ENCODE data around the gene MPPED1. TPM values are rescaled to one million over a fixed set of nuclear protein-coding genes. Genes with fewer than 3 reads are reported as not detected.

MPPED1 gene
- total RNA-seq, 2 donors from 2014 or later, result not detected

DNA sequence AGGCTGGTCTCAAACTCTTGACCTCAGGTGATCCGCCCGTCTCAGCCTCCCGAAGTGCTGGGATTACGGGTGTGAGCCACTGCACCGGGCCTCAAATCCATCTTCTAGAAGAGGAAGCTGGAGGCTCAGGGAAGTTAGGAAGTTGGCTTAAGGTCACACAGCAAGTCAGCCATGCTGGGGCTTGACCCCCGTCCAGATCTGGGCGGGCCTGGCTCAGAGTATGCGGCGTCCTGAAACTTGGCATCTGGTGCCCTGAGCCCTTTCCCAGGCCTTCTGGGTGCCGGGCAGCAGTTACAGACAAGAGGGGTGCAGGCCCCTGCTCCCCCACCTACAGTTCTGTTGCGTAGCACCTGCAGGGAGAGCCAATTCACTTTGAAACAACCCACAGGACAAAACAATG lies 11.2 kb downstream of the MPPED1 start:
- Mint-ChIP-seq H3K4me3 (no peak overlapping the region), H3K27me3 (peaks cover 46% of the 10 kb centered on the region), H3K27ac (no peak overlapping the region), H3K36me3 (ENCODE audit: low read depth) (no peaks in the 10 kb centered on the region), H3K4me1 (no peaks in the 10 kb centered on the region)
- ATAC-seq, result no peak
- DNase-seq, result no peak
- H3K9me3 ChIP-seq (ENCODE audit: control insufficient read depth, low read length, poor library complexity, severe bottlenecking), result no peaks in the 10 kb centered on the region

DNA sequence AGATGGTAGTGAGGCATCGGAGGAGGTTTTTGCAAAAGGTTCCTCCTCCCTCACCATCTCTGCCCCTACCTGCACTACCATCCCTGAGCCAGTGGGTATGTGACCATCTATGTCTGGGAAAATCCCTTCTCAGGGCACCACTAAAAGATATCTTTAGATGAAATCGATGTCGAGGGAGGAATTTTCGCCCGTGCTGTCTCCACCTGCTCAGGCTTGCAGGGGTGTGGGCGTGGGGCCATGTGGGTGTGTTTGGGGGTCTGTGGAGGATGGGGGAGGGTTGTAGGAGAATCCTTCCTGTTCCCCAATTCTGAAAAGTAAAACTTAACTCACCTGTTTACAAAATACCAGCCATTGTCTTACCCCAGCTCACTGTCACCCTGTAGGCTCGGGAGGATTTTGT lies 12.4 kb downstream of the MPPED1 start:
- peaks cover 42% of the 10 kb centered on the region for H3K27me3 Mint-ChIP-seq
- DNase-seq (no peak), ATAC-seq (no peak)
- no peak overlapping the region for H3K27ac Mint-ChIP-seq
- no peaks in the 10 kb centered on the region for H3K4me1 Mint-ChIP-seq
- no peaks in the 10 kb centered on the region for H3K36me3 Mint-ChIP-seq (ENCODE audit: low read depth)
- H3K9me3 ChIP-seq (ENCODE audit: control insufficient read depth, low read length, poor library complexity, severe bottlenecking), result no peaks in the 10 kb centered on the region
- no peak overlapping the region for H3K4me3 Mint-ChIP-seq

DNA sequence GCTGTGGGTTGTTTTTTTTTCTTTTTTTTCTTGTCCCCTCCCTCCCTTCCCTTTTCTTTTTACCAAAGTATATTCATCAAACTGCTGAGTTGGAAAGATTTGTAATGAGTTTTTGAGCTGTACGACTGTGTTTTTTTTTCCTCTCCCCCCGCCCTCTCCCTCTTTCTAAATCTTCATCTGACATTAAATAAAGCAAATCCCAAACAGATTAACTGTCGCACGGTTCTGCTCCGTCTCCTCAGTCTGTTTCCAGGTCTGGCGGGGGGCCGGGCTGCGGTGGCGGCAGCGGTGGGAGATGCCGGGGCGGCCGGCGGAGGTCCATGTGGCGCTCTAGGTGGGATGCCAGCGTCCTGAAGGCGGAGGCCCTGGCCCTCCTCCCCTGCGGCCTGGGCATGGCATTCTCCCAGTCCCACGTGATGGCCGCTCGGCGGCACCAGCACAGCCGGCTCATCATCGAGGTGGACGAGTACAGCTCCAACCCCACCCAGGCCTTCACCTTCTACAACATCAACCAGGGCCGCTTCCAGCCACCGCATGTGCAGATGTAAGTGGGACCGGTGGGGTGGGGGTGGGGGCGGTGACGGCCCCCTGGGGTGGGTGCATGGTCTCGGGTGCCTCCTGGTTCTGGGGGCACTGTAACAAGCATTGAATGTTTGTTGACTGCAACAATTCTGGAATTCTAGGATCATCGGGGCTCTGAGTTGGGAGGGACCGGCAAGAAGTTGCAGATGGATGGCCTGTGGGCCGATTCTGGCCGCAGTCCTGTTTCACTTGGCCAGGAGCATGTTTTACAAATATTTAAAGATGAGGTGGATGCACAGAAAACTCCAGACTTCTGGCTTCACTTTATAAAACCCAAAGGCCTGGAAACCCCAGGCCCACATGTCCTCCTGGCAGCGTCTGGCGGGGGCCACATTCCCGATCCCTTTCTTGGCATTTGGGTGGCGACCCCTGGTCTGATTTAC lies 13.1 kb downstream of the MPPED1 start:
- DNase-seq, result no peak
- H3K36me3 Mint-ChIP-seq (ENCODE audit: low read depth), result no peaks in the 10 kb centered on the region
- no peak overlapping the region for H3K4me3 Mint-ChIP-seq
- peaks cover 44% of the 10 kb centered on the region for H3K27me3 Mint-ChIP-seq
- no peak overlapping the region for H3K27ac Mint-ChIP-seq
- no peak for ATAC-seq
- H3K4me1 Mint-ChIP-seq, result peaks cover 3% of the 10 kb centered on the region
- no peaks in the 10 kb centered on the region for H3K9me3 ChIP-seq (ENCODE audit: control insufficient read depth, low read length, poor library complexity, severe bottlenecking)

DNA sequence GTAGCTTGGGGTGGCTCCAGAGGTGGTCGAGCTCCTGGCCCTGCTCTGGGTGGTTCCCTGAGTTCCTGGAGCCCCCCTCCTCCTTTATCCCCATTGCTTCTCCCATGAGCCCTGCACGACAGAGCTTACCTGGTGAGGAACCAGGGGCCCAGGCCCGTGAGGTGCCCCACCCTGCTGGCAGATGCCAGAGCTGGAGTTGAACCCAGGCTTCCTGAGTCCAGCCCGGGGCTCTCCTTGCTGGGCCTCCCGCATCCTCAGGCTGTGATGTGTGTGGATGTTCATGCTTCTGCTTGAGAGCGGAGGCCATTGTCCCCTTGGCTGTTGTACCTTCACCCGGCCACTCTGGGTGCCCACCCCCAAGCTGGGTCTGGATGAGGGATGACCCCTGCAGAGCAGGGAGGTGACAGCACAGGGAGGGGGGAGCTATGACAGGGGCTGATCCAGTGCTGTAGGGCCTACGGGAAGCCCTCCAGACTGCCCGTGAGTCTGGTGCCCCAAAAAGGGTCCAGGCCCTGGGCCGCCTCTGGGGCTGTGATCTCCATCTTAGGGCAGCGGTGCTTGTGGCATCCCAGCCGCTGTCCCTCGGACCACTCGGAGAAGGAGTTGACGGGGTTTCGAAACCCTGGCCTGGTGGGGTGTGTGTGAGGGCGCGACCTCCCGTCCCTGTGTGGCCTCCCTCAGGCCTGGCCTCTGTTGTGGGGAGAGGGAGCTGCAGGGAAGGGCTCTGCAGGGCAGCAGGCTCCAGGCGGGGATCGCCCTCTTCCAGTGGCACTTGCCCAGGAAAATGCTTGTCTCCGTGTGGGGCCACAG lies 14.4 kb downstream of the MPPED1 start:
- no peak overlapping the region for H3K4me3 Mint-ChIP-seq
- H3K4me1 Mint-ChIP-seq, result peaks cover 3% of the 10 kb centered on the region
- no peaks in the 10 kb centered on the region for H3K36me3 Mint-ChIP-seq (ENCODE audit: low read depth)
- ATAC-seq (no peak), DNase-seq (no peak)
- peaks cover 52% of the 10 kb centered on the region for H3K27me3 Mint-ChIP-seq
- H3K9me3 ChIP-seq (ENCODE audit: control insufficient read depth, low read length, poor library complexity, severe bottlenecking), result no peaks in the 10 kb centered on the region
- H3K27ac Mint-ChIP-seq, result no peak overlapping the region

DNA sequence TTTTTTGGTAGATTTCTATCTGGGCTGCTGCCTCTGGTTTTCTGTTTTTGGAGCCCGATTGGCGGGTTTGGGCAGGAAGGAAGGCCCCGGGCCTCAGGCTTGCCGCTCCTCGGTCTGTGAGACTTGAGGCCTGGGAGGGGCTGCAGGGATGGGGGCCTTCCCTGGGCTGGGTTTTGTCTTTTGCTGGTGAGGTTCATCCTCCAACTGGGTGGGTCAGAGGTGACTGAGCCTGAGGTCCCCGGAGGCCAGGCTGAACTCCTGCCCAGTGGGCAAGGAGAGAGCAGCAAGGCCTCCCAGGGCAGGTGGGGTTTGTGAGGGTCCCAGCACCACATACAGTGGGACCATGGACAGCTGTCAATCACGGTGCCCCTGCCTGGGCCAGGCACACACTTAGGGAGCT lies 15.0 kb downstream of the MPPED1 start:
- H3K36me3 Mint-ChIP-seq (ENCODE audit: low read depth), result no peaks in the 10 kb centered on the region
- ATAC-seq (no peak), DNase-seq (no peak)
- H3K27me3 Mint-ChIP-seq, result peaks cover 52% of the 10 kb centered on the region
- no peak overlapping the region for H3K4me3 Mint-ChIP-seq
- H3K9me3 ChIP-seq (ENCODE audit: control insufficient read depth, low read length, poor library complexity, severe bottlenecking), result no peaks in the 10 kb centered on the region
- H3K4me1 Mint-ChIP-seq, result peaks cover 3% of the 10 kb centered on the region
- H3K27ac Mint-ChIP-seq, result no peak overlapping the region

DNA sequence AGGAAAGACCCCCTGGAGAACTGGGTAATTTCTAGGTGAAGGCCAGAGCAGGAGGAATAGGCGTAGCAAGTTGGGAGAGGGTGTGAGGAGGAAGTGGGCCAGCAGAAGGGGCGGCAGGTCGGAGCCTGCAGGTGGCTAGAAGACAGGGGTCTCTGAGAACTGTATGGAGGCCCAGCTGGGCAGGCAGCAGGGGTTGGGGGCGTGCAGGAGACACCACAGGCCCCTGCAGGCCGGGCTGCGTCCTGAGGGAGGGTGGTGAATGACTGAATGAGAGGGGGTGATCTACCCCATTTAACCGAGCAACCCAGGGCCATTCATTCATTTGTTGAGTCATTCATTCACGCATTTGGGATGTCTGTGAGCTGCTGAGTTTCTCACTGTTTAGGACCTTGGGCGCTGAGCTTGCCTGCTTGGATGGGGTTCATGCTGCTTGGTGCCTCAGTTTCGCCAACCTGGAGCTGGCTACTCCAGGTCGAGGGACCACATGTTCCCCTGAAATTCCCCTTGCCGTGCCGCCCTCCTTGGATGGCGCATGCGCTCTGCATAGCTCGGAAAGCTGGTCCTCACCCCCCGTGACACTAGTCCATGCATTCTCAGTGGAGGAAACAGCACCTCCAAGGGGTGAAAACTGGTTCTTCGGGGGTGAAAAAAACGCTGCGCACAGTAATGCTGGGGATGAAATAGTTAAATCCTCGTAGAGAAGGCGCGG lies 15.6 kb downstream of the MPPED1 start:
- ATAC-seq, result no peak
- H3K36me3 Mint-ChIP-seq (ENCODE audit: low read depth), result no peaks in the 10 kb centered on the region
- peaks cover 3% of the 10 kb centered on the region for H3K4me1 Mint-ChIP-seq

DNA sequence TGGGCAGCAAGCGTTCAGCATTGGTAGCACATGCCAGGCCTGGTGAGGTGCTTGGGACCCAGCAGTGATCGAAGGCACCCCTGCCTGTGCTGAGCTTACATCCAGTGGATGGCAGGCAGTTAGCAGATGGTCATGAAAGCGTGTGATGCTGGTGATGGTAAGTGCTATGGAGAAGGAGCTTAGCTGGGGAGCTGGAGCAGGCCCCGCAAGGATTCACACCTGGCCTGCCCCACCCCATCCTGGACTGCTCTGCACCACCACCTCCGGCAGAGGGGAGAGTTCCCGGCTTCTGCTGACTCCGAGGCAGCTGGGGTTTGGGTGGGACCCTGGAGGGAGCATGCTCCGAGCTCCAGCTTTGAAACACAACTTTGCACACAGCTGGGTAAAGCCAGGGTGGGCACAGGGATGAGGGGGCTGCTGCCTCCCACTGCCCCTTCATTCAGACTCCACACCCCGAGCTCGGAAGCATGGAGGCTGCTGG lies 16.2 kb downstream of the MPPED1 start:
- no peak for ATAC-seq
- Mint-ChIP-seq H3K4me1 (peaks cover 3% of the 10 kb centered on the region), H3K27me3 (peaks cover 45% of the 10 kb centered on the region), H3K36me3 (ENCODE audit: low read depth) (no peaks in the 10 kb centered on the region), H3K27ac (no peak overlapping the region), H3K4me3 (no peak overlapping the region)
- no peaks in the 10 kb centered on the region for H3K9me3 ChIP-seq (ENCODE audit: control insufficient read depth, low read length, poor library complexity, severe bottlenecking)
- no peak for DNase-seq

More for the DNA sequence above, 15.6 kb downstream of the MPPED1 start:
- no peak for DNase-seq
- no peak overlapping the region for H3K27ac Mint-ChIP-seq
- no peaks in the 10 kb centered on the region for H3K9me3 ChIP-seq (ENCODE audit: control insufficient read depth, low read length, poor library complexity, severe bottlenecking)
- peaks cover 48% of the 10 kb centered on the region for H3K27me3 Mint-ChIP-seq
- H3K4me3 Mint-ChIP-seq, result no peak overlapping the region

DNA sequence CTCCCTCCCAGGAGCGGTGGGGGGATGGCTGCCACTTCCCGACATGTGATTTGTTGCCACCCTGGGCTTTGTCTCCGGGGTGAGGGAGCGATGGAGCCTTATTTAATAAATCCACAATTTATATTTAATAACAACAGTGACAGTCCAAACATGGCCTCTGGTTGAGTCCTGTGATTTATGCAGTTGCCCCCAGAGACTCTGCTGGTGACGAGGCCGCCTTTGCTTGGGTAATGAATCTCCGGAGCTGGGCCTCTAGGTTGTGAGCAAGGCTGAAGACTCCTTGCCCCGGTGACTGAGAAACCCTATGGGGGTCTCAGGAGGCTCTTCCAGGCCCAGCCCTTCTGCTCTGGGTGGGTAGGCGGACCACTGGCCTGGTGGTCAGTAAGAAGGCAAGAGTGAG lies 16.7 kb downstream of the MPPED1 start:
- peaks cover 45% of the 10 kb centered on the region for H3K27me3 Mint-ChIP-seq
- H3K27ac Mint-ChIP-seq, result no peak overlapping the region
- ATAC-seq (no peak), DNase-seq (no peak)
- H3K36me3 Mint-ChIP-seq (ENCODE audit: low read depth), result no peaks in the 10 kb centered on the region
- no peaks in the 10 kb centered on the region for H3K9me3 ChIP-seq (ENCODE audit: control insufficient read depth, low read length, poor library complexity, severe bottlenecking)
- peaks cover 3% of the 10 kb centered on the region for H3K4me1 Mint-ChIP-seq
- no peak overlapping the region for H3K4me3 Mint-ChIP-seq

DNA sequence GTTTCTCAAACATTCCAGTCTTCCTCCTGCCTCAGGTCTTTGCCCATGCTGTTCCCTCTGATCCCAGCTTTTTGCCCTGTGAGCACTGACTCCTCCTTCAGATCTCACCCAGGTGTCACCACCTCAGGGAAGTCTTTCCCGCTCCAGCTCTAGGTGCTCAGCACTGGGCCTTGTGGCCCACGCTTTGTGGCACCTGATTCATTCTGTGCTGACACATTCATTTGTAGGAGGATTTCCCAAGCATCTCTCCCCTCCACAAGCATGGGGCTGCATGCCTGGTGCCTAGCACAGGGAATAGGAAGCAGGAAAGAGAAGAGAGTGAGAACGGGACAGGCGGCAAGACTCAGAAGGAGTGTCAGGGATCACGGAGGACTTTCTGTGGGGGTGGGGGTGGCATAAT lies 17.6 kb downstream of the MPPED1 start:
- Mint-ChIP-seq H3K27me3 (peaks cover 43% of the 10 kb centered on the region), H3K4me3 (no peak overlapping the region), H3K4me1 (peaks cover 3% of the 10 kb centered on the region), H3K36me3 (ENCODE audit: low read depth) (no peaks in the 10 kb centered on the region), H3K27ac (no peak overlapping the region)
- ATAC-seq (no peak), DNase-seq (no peak)
- no peaks in the 10 kb centered on the region for H3K9me3 ChIP-seq (ENCODE audit: control insufficient read depth, low read length, poor library complexity, severe bottlenecking)

DNA sequence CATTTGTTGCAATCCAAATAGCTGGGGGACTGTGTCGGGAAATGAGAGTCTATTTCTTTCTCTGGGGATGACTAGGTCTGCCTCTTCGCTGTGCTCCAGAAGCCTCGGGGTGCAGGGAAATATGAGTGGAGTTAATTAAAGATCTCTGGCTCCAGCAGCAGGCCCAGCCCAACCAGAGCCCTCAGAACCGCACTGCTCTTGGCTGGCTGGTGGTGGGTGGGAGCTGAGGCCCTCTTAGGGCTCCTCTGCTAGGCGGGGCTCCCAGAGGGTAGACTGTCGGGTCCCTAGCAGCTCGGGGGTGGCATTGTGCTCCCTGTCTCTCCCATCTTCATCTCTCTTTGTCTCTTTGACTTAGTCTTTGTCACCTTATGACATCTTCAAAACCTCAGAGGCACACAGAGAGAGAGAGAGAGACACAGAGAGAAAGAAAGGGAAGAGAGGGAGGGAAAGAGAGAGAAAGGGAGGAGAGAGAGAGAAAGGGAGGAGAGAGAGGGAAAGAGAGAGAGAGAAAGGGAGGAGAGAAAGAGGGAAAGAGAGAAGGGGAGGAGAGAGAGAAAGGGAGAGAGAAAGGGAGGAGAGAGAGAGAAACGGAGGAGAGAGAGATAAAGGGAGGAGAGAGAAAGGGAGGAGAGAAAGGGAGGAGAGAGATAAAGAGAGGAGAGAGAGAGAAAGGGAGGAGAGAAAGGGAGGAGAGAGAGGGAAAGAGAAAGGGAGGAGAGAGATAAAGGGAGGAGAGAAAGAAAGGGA lies 20.2 kb downstream of the MPPED1 start:
- no peak overlapping the region for H3K4me3 Mint-ChIP-seq
- DNase-seq (no peak), ATAC-seq (no peak)
- peaks cover 3% of the 10 kb centered on the region for H3K4me1 Mint-ChIP-seq
- H3K36me3 Mint-ChIP-seq (ENCODE audit: low read depth), result peaks cover 2% of the 10 kb centered on the region
- H3K27me3 Mint-ChIP-seq, result peaks cover 47% of the 10 kb centered on the region
- no peaks in the 10 kb centered on the region for H3K9me3 ChIP-seq (ENCODE audit: control insufficient read depth, low read length, poor library complexity, severe bottlenecking)
- no peak overlapping the region for H3K27ac Mint-ChIP-seq

DNA sequence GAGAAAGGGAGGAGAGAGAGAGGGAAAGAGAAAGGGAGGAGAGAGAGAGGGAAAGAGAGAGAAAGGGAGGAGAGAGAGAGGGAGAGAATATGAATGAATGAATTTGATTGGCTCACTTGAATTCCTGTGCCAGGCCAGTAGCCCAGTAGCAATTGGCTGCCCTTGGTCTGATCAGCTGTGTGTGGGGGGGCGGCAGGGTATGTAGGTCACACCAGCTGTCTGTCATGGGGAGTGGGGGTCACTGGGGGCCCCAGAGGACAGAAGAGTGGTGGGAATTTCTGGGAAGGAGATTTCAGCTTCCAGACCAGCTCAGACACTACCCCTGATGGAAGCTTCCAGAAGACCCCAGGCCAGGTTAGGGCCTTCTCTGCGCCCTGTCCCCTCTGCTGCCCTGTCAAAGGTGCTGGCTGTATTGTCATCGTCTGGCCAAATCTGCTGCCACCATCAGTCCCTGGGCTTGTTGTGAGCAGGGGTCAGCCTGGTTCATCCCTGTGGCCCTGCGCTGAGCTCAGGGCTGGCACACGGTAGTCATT lies 21.1 kb downstream of the MPPED1 start:
- ATAC-seq, result no peak
- peaks cover 2% of the 10 kb centered on the region for H3K36me3 Mint-ChIP-seq (ENCODE audit: low read depth)
- H3K4me3 Mint-ChIP-seq, result no peak overlapping the region

More for the DNA sequence above, 21.1 kb downstream of the MPPED1 start:
- Mint-ChIP-seq H3K27me3 (peaks cover 49% of the 10 kb centered on the region), H3K27ac (no peak overlapping the region), H3K4me1 (peaks cover 3% of the 10 kb centered on the region)
- DNase-seq, result no peak
- no peaks in the 10 kb centered on the region for H3K9me3 ChIP-seq (ENCODE audit: control insufficient read depth, low read length, poor library complexity, severe bottlenecking)
